Measurements from ENCODE around the gene COA1. TPM values are rescaled to one million over a fixed set of nuclear protein-coding genes. Genes with fewer than 3 reads are reported as not detected.

COA1 gene
- total and polyA plus RNA-seq, 9 donors = 33.2 to 67.7 (median 51.7) TPM

DNA sequence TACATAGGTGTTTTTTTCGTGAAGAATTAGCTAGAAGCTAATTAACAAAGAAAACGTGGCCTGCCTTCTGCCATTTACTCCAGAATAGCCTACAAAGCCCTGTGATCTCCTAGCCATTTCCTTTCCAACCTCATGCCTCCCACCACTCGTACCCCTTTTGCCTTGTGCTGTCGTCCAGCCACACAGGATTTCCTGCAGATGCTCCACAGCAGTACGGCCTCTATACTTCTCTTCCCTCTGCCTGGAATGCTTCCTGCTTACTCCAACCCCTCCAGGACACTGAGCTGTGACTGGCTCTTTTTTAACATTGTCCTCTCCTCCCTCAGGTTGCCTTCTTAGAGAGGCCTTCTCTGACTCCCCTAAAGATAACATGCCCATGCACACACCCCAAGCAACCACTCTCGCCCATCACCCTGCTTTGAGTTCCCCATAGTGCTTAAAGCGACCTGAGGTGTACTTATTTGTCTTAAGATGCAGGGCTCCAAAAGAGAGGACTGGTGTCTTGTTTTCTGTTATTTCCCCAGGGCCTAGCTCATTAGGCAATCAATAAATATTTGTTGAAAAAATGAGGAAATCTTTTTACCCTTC is 113.7 kb downstream of the COA1 start:
- Histone ChIP-seq H3K4me1 (ENCODE audit: insufficient read depth) (peaks cover 2% of the 10 kb centered on the region), H3K4me3 (no peak overlapping the region), H3K27me3 (no peaks in the 10 kb centered on the region), H3K9me3 (no peaks in the 10 kb centered on the region), H3K36me3 (no peaks in the 10 kb centered on the region), H3K27ac (no peak overlapping the region)
- no peak for DNase-seq
- TF ChIP-seq, protein P1, sequence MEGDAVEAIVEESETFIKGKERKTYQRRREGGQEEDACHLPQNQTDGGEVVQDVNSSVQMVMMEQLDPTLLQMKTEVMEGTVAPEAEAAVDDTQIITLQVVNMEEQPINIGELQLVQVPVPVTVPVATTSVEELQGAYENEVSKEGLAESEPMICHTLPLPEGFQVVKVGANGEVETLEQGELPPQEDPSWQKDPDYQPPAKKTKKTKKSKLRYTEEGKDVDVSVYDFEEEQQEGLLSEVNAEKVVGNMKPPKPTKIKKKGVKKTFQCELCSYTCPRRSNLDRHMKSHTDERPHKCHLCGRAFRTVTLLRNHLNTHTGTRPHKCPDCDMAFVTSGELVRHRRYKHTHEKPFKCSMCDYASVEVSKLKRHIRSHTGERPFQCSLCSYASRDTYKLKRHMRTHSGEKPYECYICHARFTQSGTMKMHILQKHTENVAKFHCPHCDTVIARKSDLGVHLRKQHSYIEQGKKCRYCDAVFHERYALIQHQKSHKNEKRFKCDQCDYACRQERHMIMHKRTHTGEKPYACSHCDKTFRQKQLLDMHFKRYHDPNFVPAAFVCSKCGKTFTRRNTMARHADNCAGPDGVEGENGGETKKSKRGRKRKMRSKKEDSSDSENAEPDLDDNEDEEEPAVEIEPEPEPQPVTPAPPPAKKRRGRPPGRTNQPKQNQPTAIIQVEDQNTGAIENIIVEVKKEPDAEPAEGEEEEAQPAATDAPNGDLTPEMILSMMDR (IDR thresholded peaks at IDR 0.05) = no peak
- TF ChIP-seq EP300 (IDR thresholded peaks at IDR 0.05) (no peak), POLR2A (IDR thresholded peaks at IDR 0.05) (no peak)
- intact Hi-C loops (cut with DNase I) = no loop called here
- WGBS, 3 donors = 85 to 89% (median 86%) methylated on average over 7 of the region's 7 CpGs

DNA sequence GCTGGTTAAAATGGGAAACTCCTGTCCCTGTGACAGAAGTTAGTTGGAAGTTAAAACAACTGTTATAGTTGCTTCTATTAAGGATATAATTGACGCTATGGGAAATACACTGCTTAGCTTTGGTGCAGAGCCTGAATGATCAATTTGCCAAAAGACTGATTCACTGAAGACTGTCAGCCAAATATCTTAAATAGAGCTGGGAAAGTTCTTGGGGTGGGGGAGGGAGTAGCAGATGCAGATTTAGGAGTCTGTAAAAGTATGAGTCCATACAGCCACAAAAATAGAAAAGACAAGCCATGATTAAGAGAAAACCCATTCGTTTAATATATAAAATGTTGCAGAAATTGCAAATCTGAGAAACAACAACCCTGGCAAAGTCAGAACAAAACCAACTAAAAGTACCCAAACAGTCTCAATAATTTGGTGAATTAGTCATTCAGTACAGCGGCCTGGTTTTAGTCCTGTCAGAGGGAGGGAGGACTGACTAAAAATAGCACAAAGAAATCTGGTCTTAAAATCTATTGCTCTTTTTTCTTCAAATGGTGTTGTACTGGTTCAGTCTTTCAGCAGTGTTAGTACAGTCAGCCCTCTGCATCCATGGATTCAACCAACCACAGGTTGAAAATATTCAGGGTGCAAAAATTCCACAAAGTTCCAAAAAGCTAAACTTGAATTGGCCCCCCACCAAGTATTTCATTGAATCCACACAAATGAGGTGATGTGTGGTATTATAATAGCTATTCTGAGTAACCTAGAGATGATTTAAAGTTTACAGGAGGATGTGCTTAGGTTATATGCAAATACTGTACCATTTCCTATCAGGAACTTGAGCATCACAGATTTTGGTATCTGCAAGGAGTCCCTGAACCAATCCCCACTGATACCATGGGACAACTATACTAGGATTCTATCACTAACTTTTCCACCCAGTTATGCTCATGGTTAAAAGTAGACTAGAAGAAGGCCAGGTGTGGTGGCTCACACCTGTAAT is 116.4 kb downstream of the COA1 start:
- Histone ChIP-seq H3K36me3 (no peaks in the 10 kb centered on the region), H3K27me3 (no peaks in the 10 kb centered on the region), H3K4me3 (no peak overlapping the region), H3K4me1 (ENCODE audit: insufficient read depth) (peaks cover 2% of the 10 kb centered on the region), H3K9me3 (no peaks in the 10 kb centered on the region), H3K27ac (no peak overlapping the region)
- intact Hi-C loops (cut with DNase I) = no loop called here
- DNase-seq = no peak
- no peak for TF ChIP-seq POLR2A (IDR thresholded peaks at IDR 0.05)
- TF ChIP-seq, protein P1 (IDR thresholded peaks at IDR 0.05) = no peak
- no peak for TF ChIP-seq EP300 (IDR thresholded peaks at IDR 0.05)
- 38 to 43% (median 40%) methylated on average over 3 of the region's 3 CpGs for WGBS, 3 donors

DNA sequence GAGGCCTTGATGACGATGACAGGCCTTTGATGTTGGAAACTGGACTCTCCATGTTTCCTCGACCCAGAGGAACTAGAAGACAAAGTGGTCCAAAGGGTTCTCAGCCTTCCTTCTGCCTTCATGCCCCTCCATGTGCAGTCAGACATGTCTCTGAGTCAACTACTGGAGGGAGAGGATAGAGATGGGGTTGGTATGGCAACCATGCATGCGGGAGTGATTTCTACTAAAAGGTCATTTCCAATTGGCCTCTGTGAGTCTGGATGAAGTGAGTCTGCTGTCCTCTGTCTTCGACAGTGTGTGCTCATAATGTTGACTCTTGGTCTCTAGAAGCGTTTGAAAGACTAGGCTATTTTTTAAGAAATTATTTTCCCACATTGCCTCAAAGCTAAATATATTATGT is 117.2 kb downstream of the COA1 start:
- Histone ChIP-seq H3K9me3 (no peaks in the 10 kb centered on the region), H3K4me1 (ENCODE audit: insufficient read depth) (peaks cover 2% of the 10 kb centered on the region), H3K27ac (no peak overlapping the region), H3K4me3 (no peak overlapping the region), H3K27me3 (no peaks in the 10 kb centered on the region), H3K36me3 (no peaks in the 10 kb centered on the region)
- intact Hi-C loops (cut with DNase I) = no loop called here
- TF ChIP-seq POLR2A (IDR thresholded peaks at IDR 0.05) (no peak), EP300 (IDR thresholded peaks at IDR 0.05) (no peak)
- TF ChIP-seq, protein P1 (IDR thresholded peaks at IDR 0.05) = no peak
- no peak for DNase-seq
- 66 to 67% (median 66%) methylated on average over 5 of the region's 5 CpGs for WGBS, 3 donors

DNA sequence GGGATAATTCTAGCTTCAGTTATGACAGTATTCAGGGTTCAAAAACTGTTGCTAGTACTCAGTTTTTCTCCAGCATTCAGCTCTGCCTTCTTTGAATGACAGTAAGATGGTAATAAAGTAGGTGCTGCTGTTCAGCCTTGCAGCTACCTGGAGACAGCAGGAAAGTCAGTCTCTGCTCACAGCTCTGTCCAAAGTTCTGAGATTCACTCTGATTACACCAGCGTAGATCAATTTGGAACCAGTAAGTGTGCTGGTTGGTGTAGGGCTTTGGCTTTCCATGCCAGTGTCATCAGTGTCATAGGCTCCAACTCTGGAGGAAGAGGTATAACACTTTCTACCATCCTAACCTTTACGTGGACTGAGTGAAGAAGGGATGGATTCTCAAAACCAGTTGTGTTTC is 120.2 kb downstream of the COA1 start:
- Histone ChIP-seq H3K4me1 (ENCODE audit: insufficient read depth) (peaks cover 2% of the 10 kb centered on the region), H3K4me3 (no peak overlapping the region), H3K36me3 (no peaks in the 10 kb centered on the region), H3K27me3 (no peaks in the 10 kb centered on the region), H3K27ac (no peak overlapping the region), H3K9me3 (no peaks in the 10 kb centered on the region)
- 95 to 98% (median 96%) methylated on average over 2 of the region's 2 CpGs for WGBS, 3 donors
- no peak for DNase-seq
- no peak for TF ChIP-seq EP300 (IDR thresholded peaks at IDR 0.05)
- no peak for TF ChIP-seq POLR2A (IDR thresholded peaks at IDR 0.05)
- TF ChIP-seq, protein P1 (IDR thresholded peaks at IDR 0.05) = no peak
- intact Hi-C loops (cut with DNase I) = no loop called here

All from ovary (tissue), 9 donors.